GM18507 (cell line): Measurements from ENCODE around the gene GID8.
"Not testable (repeated sequence)": the region's sequence is repeated elsewhere in the genome, so short reads cannot be mapped to it uniquely, and the experiment has no call there.

Experiments
- DNase-seq: peaks from one replicate; pipeline ENCODE4 v3.0.0; 2011; ENCODE audit warnings: low read depth; ENCODE audit not compliant: insufficient read length; ENCODE audit errors: extremely low spot score
- FAIRE-seq: peaks from 2 replicates; lab custom pipeline; 2011; peaks lifted over from hg19 to GRCh38; lab: Jason Lieb, UNC

GID8 gene

DNA sequence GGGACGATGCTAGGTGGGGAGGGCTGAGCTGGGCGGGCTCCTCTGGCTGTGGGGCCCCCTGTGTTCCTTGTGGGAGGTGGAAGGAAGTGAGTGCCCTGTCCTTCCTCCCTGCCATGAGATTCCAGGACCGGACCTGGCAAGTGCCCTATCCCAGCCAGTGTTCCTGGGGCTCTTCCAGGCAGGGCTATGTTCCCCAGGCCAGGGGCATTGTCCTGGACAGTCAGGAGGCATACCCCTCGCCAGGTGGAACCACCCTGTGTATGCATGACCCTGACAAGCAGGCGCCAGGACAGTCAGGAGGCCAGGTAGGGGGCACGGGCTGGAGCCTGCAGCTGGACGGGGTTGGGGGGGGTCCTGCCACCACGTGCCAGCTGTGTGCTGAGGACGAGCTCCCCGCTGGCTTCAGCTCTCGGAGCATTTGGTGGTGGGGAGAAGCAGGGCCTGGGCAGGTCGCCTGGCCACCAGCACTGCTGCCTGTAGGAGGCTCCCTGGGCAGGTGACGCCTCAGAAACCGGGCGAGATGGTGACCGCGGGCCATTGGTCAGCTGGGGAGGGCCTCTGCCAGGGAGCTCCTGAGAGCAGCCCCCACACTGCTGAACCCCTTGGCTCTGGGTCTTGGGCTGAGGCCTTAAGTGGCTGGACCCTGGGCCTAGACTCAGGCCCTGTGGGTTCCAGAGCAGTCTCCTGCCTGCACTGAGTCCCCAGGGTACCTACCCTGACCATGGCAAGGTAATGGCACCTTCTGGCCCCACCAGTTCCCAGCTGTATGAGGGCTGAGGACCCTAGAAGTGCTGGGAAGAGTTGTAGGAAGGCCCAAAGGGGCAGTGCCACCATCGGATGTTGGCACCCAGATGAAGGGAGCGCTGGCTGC lies 15.3 kb downstream of the GID8 start:
- FAIRE-seq, result no peak
- DNase-seq, result no peak

DNA sequence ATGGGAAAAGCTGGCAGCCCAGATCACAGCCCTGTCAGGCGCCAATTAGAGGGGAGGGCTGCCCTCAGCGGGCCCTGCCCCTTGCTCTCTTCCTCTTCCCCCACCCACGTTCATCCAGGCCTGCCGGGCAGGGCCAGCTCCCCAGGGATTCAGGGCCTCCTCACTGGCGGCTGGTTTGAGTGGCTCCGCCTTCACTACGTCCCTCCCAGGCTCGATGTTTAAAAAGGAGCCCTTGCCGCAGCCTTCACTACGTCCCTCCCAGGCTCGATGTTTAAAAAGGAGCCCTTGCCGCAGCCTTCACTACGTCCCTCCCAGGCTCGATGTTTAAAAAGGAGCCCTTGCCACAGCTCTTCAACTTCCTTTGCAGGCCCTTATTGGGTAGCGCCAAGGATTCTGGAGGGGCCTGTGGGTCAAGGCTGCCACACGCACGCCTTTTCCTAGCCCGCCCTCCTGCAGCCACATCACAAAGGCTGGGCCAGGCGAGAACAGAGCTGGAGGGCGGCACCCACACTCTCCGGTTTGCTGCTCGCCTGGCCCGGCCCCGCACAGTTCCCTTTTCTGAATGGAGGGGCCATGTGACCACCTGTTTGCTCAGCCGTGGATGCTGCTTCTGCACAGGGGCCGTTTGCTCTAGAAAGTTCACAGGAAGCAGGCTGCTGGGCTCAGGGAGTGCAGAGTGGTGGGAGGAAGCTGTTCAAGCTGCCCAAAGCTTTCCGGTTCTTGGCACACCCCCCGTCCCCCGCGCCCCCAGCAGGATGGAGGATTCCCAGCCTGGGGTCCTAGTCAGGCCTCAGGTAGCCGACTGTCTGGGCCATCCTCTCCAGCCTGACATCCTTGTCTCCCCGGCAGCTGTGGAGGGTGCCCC lies 16.1 kb downstream of the GID8 start:
- DNase-seq, result peak; percentile 80
- FAIRE-seq, result peak; percentile 89

DNA sequence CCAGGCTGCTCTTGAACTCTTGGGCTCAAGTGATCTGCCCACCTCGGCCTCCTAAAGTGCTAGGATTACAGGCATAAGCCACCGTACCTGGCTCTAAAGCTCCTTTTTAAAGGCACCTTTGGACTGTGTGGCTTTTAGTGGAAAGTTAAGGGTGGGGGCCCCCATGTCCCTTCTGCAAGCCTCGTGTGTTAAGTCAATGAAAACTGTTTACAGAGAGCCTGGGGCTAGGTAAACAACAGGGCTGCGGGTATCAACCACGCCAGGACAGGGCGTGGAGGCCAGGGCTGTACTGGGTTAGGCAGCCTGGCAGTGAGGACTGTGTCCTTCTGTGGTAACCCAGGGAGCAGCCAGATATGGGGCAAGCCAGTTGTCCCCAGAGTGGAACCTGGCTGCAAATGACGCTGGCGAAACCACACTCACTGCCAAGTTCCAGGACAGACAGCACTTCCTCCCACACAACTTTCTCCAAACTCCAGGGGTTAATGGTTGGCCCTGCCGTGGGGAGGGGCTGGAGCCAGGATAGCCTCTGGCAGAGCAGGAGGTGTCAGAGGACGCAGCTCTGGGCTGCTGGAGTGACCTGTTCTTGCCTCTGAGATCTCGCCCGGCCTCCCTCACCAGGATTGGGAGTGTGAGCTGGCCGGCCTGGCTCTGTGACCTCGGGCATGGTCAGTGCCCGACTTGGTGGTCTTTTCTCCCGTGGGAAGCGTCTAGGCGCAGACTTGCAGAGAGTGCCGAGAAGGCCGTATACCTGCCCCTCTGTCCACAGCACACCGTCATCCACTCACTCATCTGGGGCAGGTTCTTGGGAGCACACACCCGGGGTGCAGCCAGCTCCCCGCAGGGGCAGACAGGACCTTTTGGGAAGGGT lies 17.8 kb downstream of the GID8 start:
- FAIRE-seq, result no peak
- no peak for DNase-seq

GRCh38 chr20:62956387-62957135 lies 18.6 kb downstream of the GID8 start:
- FAIRE-seq (no peak), DNase-seq (no peak)

DNA sequence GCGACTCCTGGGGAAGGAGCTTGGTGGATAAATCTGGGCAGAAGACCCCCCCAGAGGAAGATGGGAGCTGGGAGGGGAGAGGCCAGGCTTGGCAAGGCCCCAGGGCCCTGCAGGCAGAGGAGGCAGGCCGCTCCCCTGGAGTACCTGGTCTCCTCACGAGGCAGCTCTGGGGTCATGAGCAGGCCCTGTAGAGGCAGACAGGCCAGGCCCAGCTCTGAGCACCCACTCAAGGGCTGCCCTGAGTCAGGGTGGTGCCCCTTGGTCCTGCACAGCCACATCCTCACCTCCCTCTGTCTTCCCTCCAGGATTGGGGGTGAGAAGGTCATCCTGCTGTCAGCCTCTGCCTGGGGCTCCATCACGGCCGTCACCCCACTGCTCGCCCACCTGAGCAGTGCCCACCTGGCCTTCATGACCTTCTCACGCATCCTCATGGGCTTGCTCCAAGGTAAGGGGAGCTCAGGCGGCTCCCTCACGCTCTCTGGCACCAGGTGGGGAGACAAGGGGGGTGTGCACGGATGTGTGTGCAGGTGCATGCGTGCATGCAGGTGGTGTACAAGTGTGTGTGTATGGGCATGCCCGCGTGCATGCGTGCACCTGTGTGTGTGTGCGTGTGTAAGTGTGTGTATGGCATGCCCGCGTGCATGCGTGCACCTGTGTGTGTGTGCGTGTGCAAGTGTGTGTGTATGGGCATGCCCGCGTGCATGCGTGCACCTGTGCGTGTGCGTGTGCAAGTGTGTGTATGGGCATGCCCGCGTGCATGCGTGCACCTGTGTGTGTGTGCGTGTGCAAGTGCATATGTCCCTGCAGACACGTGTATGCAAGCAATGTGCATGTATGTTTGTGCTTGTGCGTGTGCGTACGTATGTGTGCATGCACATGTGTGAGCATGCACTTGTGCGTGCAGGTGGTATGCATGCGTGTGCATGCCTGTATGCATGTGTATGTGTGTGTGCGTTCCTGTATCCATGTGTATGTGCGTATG lies 19.5 kb downstream of the GID8 start:
- no peak for FAIRE-seq
- DNase-seq, result no peak

DNA sequence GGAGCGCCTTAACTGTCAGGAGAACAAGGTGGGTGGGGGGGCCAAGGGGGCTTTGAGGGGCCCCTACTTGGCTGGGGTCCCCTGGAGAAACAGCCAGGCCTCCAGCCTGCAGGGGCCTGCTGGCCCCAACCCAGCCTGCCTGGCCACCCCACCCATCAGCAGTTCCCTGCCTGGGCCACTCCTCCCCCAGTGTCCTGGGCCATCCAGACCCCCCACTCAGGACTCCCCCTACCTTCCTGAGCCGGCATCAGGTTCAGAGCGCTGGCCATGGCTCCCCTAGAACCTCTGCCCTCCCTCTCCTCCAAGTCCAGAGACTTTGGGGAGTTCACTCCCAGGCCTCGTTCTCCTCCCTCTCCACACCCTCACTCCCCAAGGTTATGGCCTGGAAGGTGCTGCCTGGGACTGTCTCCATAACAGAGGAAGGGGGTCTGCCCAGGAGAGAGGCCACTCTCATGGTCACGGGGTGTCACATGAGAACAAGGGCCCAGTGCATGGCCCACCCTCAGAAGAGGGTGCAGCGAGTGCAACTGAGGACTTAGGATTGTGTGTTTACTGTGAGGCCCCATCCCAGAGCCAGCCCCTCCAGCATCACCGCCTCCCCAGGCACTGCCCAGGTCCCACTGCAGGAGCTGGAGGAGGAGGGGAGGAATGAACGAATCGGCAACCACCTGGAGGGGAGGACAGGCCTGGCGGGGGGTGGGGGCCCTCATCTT lies 20.6 kb downstream of the GID8 start:
- FAIRE-seq, result no peak

GRCh38 chr20:62959101-62959971 lies 21.4 kb downstream of the GID8 start:
- DNase-seq (no peak), FAIRE-seq (no peak)

More for the DNA sequence above, 20.6 kb downstream of the GID8 start:
- DNase-seq, result no peak

- FAIRE-seq, result no peak
- DNase-seq, result no peak
Measured at GRCh38 chr20:62959998-62960436, 22.1 kb downstream of the GID8 start.

DNA sequence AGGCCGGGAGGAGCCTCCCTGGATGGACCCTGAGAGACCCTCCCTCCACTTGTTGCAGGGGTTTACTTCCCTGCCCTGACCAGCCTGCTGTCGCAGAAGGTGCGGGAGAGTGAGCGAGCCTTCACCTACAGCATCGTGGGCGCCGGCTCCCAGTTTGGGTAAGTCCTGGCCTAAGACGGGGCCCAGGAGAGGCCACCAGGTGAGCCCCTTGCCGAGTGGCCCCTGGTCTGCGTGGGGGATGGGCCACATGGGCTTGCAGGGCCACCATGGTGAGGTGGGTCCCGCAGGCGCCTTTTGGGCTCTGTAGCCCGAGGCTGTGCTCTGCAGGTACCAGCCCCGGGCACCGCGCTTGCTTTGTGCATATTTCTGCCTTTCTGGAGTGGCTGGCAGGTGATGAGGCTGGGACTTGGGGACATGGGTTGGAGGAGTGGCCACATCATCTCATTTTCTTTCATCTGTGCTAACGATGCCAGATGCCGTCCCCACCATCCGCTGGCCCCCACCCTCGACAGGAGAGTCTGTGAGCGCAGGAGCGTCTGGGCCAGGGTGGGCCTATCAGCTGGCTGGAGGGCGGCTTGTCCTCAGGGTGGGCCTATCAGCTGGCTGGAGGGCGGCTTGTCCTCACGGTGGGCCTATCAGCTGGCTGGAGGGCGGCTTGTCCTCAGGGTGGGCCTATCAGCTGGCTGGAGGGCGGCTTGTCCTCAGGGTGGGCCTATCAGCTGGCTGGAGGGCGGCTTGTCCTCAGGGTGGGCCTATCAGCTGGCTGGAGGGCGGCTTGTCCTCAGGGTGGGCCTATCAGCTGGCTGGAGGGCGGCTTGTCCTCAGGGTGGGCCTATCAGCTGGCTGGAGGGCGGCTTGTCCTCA lies 22.7 kb downstream of the GID8 start:
- not testable (repeated sequence) for DNase-seq, FAIRE-seq

GRCh38 chr20:62961310-62961783 lies 23.4 kb downstream of the GID8 start:
- DNase-seq (no peak), FAIRE-seq (no peak)

DNA sequence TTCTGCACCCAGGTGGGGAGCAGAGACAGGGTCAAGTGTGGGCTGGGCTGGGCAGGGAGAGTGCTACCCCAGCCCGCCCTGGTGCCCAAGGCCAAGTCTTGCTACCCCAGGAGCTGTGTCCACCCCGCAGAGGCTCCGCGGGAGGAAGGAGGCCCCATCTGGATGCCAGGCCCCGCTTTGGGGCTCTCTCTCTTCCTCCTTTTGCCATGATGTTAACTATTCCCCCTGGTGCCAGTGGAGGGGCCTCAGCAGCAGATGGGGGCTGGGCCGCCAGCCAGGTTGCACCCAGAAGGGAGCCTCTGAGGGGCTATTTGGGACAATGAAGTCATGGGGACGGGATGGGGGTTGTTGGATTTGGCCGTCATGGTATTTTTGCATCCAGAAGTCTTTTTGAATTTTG lies 23.9 kb downstream of the GID8 start:
- FAIRE-seq (no peak), DNase-seq (no peak)

DNA sequence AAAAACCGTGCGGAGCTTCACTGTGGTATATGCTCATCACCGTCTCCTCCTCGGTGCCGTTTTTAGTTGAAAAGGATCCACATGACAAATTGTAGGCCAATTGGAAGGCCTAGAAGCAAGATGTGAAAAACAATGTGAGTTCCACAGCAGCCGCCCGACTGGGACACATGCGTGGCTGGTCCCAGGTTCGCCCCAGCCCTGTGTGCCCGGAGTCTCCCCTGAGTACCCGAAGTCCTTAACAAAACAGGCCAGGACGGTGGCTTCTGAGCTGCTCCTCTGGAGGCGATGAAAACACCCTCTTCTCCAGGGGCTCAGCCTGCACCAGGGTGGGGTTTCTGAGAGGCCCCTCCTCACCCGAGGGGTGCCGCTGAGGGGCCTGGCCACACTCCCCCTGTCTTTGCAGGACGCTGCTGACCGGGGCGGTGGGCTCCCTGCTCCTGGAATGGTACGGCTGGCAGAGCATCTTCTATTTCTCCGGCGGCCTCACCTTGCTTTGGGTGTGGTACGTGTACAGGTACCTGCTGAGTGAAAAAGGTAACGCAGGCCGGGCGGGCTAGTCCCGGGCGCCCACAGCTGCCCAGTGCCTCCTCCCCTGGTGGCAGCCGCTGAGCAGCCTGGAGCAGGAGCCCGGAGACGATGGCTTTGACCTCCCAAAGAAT lies 24.4 kb downstream of the GID8 start:
- FAIRE-seq (no peak), DNase-seq (no peak)

GRCh38 chr20:62962891-62963613 lies 25.1 kb downstream of the GID8 start:
- FAIRE-seq, result no peak
- DNase-seq, result no peak
